Measurements from ENCODE around the gene GRAMD1A.

DNA sequence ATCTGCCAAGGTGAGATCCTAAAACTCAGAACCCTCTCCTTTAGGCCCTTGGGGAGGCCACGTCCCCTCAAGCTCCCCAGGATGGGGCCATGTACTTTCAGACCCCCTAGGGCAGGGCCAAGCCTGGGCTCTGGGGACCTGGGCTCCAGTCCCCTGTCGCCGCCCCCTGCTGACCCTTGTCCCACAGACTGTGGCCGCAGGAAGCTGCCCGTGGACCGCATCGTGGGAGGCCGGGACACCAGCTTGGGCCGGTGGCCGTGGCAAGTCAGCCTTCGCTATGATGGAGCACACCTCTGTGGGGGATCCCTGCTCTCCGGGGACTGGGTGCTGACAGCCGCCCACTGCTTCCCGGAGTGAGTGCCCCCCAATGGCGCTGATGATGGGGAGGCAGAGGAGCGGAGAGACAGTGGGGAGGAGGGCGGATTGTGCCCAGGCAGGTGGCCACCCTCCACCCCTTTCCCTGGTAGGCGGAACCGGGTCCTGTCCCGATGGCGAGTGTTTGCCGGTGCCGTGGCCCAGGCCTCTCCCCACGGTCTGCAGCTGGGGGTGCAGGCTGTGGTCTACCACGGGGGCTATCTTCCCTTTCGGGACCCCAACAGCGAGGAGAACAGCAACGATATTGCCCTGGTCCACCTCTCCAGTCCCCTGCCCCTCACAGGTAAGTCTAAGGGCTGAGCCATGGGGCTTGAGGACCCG is 60.2 kb downstream of the GRAMD1A start:
- no peak for TF ChIP-seq CTCF (IDR thresholded peaks at IDR 0.05)
- TF ChIP-seq POLR2AphosphoS5 (IDR thresholded peaks at IDR 0.05): no peak
